T47D (cell line): ENCODE data around the gene HS3ST3A1.
"Not testable (repeated sequence)": the region's sequence is repeated elsewhere in the genome, so short reads cannot be mapped to it uniquely, and the experiment has no call there.

Source experiments
- DNase-seq, 2 experiments: peaks; one replicate each; pipeline versions ENCODE4 v3.0.0 to v3.0.0-alpha.2; 2011 to 2012; ENCODE audit warnings: low read depth in 1 of 2, low spot score in 1 of 2
- JUND ChIP-seq: IDR thresholded peaks from 2 replicates; pipeline ENCODE4 v1.6.1; 2012; ENCODE audit warnings: low read depth
- in situ Hi-C: cut with HindIII; loops from 2 replicates; pipeline ENCODE4 v1.10.0; 2016; ENCODE audit warnings: low sequenced_read_pairs, low pct_unique_long_range_greater_than_20kb

HS3ST3A1 gene

GRCh38 chr17:13557077-13557476 is 44.7 kb downstream of the HS3ST3A1 start:
- DNase-seq = no peak
- no peak for TF ChIP-seq JUND
- in situ Hi-C loops = no loop called here

GRCh38 chr17:13554231-13554630 is 47.5 kb downstream of the HS3ST3A1 start:
- in situ Hi-C loops = no loop called here
- no peak for DNase-seq
- no peak for TF ChIP-seq JUND

DNA sequence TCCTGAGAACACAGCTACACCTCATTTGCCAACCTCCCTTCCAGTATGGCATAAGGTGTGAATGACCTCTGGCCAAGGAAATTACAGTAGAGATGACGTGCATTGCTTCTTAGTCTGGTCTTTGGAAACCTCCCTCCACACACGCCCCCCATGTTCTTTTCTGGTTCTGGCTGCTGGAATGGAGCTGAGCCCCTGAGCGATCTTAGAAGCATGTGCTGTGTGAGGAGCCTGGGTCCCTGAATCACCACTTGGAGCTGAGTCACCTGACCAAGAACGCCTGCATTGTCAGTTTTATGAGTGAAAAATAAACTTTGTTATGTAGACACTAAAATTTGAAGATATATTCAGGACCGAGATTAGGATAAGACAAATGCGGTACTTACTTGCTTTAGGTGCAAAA is 51.4 kb downstream of the HS3ST3A1 start:
- no peak for DNase-seq
- no peak for TF ChIP-seq JUND
- in situ Hi-C loops = no loop called here

DNA sequence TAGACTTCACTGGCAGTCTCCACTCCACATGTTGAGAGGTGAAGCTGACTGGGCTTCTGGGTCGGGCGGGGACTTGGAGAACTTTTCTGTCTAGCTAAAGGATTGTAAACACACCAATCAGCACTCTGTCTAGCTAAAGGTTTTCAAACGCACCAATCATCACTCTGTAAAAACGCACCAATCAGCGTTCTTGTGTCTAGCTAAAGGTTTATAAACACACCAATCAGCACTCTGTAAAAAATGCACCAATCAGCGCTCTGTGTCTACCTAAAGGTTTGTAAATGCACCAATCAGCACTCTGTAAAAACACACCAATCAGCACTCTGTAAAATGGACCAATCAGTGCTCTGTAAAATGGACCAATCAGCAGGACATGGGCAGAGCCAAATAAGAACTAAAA is 53.2 kb downstream of the HS3ST3A1 start:
- DNase-seq, in situ Hi-C loops: not testable (repeated sequence)

DNA sequence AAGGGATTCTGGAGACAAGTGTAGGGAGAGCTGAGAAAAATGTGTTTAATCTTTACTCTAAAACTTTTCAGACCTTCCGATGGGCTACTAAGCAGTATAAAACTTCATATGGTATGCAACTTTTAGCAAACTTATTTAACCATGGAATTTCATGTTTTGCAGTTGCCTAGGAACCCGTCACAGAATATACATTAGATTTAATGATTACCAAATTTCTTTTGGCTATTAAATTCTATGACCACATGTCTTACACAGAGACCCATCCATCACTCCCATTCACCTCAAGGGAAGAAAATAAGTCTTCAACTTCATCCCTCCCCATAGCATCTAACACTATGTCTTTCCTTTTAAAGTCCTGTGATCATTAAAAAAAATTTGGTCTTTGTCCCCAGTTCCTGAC is 54.9 kb downstream of the HS3ST3A1 start:
- DNase-seq = no peak
- in situ Hi-C loops = no loop called here
- no peak for TF ChIP-seq JUND

- in situ Hi-C loops = no loop called here
- no peak for TF ChIP-seq JUND
- DNase-seq = no peak
These were observed 55.8 kb downstream of the HS3ST3A1 start for GRCh38 chr17:13545941-13546340.

DNA sequence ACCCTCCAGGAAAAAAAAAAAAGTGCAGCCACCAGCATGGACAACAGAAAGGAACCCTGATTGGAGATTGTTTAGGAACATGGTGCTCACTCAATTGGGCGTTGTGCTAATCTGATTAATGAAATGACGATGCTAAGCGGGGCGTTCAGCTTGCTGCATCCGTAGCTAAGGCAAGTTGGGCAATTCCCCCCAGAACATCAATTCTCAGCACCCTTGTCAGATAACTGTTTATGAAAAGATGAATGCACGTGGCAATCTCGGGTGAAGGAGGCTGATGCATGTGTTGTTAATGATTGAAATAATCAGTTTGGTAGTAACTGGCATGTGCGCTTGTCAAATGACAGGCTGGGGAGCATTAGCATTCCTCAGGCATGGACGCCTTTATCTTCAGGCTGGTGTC is 57.0 kb downstream of the HS3ST3A1 start:
- in situ Hi-C loops = no loop called here

GRCh38 chr17:13544292-13544691 is 57.4 kb downstream of the HS3ST3A1 start:
- in situ Hi-C loops = no loop called here
- TF ChIP-seq JUND = no peak
- no peak for DNase-seq

More for the DNA sequence above, 57.0 kb downstream of the HS3ST3A1 start:
- TF ChIP-seq JUND = no peak
- DNase-seq = no peak

GRCh38 chr17:13542636-13543035 is 59.1 kb downstream of the HS3ST3A1 start:
- in situ Hi-C loops = no loop called here
- DNase-seq = no peak
- TF ChIP-seq JUND = no peak

GRCh38 chr17:13541032-13541480 is 60.7 kb downstream of the HS3ST3A1 start:
- no peak for TF ChIP-seq JUND
- in situ Hi-C loops = no loop called here
- no peak for DNase-seq

- in situ Hi-C loops = no loop called here
- DNase-seq = no peak
- TF ChIP-seq JUND = no peak
These were observed 61.2 kb downstream of the HS3ST3A1 start for GRCh38 chr17:13540546-13540945.

DNA sequence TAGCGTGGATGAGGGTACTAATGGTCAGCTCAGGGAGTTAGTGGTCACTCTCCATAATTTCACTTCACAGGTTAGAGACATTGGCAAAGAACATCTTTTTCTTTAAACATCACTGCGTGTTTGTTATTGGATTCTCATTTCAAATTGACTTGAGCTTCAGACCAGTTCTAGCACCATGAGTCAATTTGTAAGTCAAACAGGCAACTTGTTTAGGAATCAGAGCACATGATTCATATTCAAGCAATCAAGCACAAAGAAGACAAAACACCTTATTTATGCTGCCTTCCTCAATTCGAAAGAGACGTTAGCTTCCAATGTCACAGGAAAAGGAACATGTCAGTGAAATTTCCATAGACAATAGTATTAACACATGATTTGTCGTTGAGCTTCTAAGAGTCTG is 62.3 kb downstream of the HS3ST3A1 start:
- in situ Hi-C loops = no loop called here

GRCh38 chr17:13538841-13539411 is 62.8 kb downstream of the HS3ST3A1 start:
- in situ Hi-C loops = no loop called here
- TF ChIP-seq JUND = no peak
- DNase-seq = no peak

More for the DNA sequence above, 62.3 kb downstream of the HS3ST3A1 start:
- no peak for TF ChIP-seq JUND
- DNase-seq = no peak
